HG03095 (cell line): ENCODE results near the gene GPX4.
"Not testable (repeated sequence)": the region's sequence is repeated elsewhere in the genome, so short reads cannot be mapped to it uniquely, and the experiment has no call there.

ENCODE experiments used
- ATAC-seq: cut with Tn5 transposase; IDR thresholded peaks from one replicate; pipeline ENCODE4 v1.9.1; 2021; ENCODE audit warnings: moderate library complexity; ENCODE audit not compliant: unreplicated experiment

GPX4 gene

GRCh38 chr19:1129084-1129483 lies 25.3 kb downstream of the GPX4 start:
- ATAC-seq, result not testable (repeated sequence)

GRCh38 chr19:1129535-1129934 lies 25.7 kb downstream of the GPX4 start:
- ATAC-seq, result no peak

- no peak for ATAC-seq
These were observed 27.2 kb downstream of the GPX4 start for GRCh38 chr19:1130771-1131717.

GRCh38 chr19:1131718-1132551 lies 28.1 kb downstream of the GPX4 start:
- no peak for ATAC-seq

GRCh38 chr19:1132552-1133383 lies 29.0 kb downstream of the GPX4 start:
- no peak for ATAC-seq

- no peak for ATAC-seq
These were observed 29.7 kb downstream of the GPX4 start for GRCh38 chr19:1133471-1133929.

GRCh38 chr19:1134431-1134830 lies 30.6 kb downstream of the GPX4 start:
- no peak for ATAC-seq

GRCh38 chr19:1135454-1135853 lies 31.7 kb downstream of the GPX4 start:
- no peak for ATAC-seq

- ATAC-seq, result no peak
These were observed 32.4 kb downstream of the GPX4 start for GRCh38 chr19:1136201-1136600.

GRCh38 chr19:1136621-1137317 lies 33.0 kb downstream of the GPX4 start:
- no peak for ATAC-seq

GRCh38 chr19:1138121-1138520 lies 34.3 kb downstream of the GPX4 start:
- ATAC-seq, result no peak

GRCh38 chr19:1139126-1139525 lies 35.3 kb downstream of the GPX4 start:
- ATAC-seq, result no peak

- no peak for ATAC-seq
These were observed 36.7 kb downstream of the GPX4 start for GRCh38 chr19:1140272-1141027.

GRCh38 chr19:1141944-1142343 lies 38.1 kb downstream of the GPX4 start:
- no peak for ATAC-seq

- no peak for ATAC-seq
These were observed 40.1 kb downstream of the GPX4 start for GRCh38 chr19:1143828-1144399.

GRCh38 chr19:1144741-1145140 lies 40.9 kb downstream of the GPX4 start:
- no peak for ATAC-seq

- ATAC-seq, result no peak
These were observed 42.0 kb downstream of the GPX4 start for GRCh38 chr19:1145635-1146411.

- no peak for ATAC-seq
These were observed 42.6 kb downstream of the GPX4 start for GRCh38 chr19:1146412-1146699.
